ENCODE results near the gene AIFM2. TPM values are rescaled to one million over a fixed set of nuclear protein-coding genes. Genes with fewer than 3 reads are reported as not detected.

The AIFM2 gene
- total and polyA plus RNA-seq, 2 of the 13 experiments (the other 11 are each of a cell fraction or from before 2014, with no cell fraction given), result 20.3 to 29.5 TPM

GRCh38 chr10:70090951-70091350 is 41.7 kb downstream of the AIFM2 start (continued):
- TF ChIP-seq, protein P1, sequence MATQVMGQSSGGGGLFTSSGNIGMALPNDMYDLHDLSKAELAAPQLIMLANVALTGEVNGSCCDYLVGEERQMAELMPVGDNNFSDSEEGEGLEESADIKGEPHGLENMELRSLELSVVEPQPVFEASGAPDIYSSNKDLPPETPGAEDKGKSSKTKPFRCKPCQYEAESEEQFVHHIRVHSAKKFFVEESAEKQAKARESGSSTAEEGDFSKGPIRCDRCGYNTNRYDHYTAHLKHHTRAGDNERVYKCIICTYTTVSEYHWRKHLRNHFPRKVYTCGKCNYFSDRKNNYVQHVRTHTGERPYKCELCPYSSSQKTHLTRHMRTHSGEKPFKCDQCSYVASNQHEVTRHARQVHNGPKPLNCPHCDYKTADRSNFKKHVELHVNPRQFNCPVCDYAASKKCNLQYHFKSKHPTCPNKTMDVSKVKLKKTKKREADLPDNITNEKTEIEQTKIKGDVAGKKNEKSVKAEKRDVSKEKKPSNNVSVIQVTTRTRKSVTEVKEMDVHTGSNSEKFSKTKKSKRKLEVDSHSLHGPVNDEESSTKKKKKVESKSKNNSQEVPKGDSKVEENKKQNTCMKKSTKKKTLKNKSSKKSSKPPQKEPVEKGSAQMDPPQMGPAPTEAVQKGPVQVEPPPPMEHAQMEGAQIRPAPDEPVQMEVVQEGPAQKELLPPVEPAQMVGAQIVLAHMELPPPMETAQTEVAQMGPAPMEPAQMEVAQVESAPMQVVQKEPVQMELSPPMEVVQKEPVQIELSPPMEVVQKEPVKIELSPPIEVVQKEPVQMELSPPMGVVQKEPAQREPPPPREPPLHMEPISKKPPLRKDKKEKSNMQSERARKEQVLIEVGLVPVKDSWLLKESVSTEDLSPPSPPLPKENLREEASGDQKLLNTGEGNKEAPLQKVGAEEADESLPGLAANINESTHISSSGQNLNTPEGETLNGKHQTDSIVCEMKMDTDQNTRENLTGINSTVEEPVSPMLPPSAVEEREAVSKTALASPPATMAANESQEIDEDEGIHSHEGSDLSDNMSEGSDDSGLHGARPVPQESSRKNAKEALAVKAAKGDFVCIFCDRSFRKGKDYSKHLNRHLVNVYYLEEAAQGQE (IDR thresholded peaks at IDR 0.05; ENCODE audit: borderline replicate concordance in 1 of 2, low read depth in 1 of 2, low read length in 2 of 2), result 0 out of 4 replicates have a peak, but pooled peaks of 1 of the 2 experiments have one; percentile 23
- TF ChIP-seq, protein P2, sequence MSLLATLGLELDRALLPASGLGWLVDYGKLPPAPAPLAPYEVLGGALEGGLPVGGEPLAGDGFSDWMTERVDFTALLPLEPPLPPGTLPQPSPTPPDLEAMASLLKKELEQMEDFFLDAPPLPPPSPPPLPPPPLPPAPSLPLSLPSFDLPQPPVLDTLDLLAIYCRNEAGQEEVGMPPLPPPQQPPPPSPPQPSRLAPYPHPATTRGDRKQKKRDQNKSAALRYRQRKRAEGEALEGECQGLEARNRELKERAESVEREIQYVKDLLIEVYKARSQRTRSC (CRISPR knock-in tag; IDR thresholded peaks at IDR 0.05; ENCODE audit: low read depth), result no peak
- TF ChIP-seq ZFP36 (IDR thresholded peaks at IDR 0.05; ENCODE audit: borderline replicate concordance, low read depth, low read length, partially characterized antibody), result no peak
- TF ChIP-seq NONO (IDR thresholded peaks at IDR 0.05), result no peak
- peak; percentile 57; the same call in 1 of the 2 replicates for TF ChIP-seq NONO (CRISPR knock-in tag; conservative IDR thresholded peaks at IDR 0.05)
- TF ChIP-seq ZBTB3 (CRISPR knock-in tag; IDR thresholded peaks at IDR 0.05; ENCODE audit: borderline replicate concordance, low read depth), result no peak
- no peak for TF ChIP-seq ZNF766 (CRISPR knock-in tag; IDR thresholded peaks at IDR 0.05; ENCODE audit: borderline replicate concordance)
- TF ChIP-seq RFX1 (IDR thresholded peaks at IDR 0.05), result no peak
- TF ChIP-seq NFATC3 (CRISPR knock-in tag; IDR thresholded peaks at IDR 0.05), result no peak
- TF ChIP-seq, protein P3, sequence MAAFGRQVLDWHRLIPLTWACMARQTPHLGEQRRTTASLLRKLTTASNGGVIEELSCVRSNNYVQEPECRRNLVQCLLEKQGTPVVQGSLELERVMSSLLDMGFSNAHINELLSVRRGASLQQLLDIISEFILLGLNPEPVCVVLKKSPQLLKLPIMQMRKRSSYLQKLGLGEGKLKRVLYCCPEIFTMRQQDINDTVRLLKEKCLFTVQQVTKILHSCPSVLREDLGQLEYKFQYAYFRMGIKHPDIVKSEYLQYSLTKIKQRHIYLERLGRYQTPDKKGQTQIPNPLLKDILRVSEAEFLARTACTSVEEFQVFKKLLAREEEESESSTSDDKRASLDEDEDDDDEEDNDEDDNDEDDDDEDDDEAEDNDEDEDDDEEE (CRISPR knock-in tag; IDR thresholded peaks at IDR 0.05), result no peak
- no peak for TF ChIP-seq BRF2 (CRISPR knock-in tag; IDR thresholded peaks at IDR 0.05)
- 0 out of 2 replicates have a peak, but pooled peaks have one; percentile 51 for TF ChIP-seq ZNF318 (CRISPR knock-in tag; IDR thresholded peaks at IDR 0.05)
- TF ChIP-seq NR2F2 (IDR thresholded peaks at IDR 0.05; ENCODE audit: borderline replicate concordance, low read depth), result no peak

All from HepG2 (cell line).